ENCODE data around the gene DDX6.

Gene DDX6

DNA sequence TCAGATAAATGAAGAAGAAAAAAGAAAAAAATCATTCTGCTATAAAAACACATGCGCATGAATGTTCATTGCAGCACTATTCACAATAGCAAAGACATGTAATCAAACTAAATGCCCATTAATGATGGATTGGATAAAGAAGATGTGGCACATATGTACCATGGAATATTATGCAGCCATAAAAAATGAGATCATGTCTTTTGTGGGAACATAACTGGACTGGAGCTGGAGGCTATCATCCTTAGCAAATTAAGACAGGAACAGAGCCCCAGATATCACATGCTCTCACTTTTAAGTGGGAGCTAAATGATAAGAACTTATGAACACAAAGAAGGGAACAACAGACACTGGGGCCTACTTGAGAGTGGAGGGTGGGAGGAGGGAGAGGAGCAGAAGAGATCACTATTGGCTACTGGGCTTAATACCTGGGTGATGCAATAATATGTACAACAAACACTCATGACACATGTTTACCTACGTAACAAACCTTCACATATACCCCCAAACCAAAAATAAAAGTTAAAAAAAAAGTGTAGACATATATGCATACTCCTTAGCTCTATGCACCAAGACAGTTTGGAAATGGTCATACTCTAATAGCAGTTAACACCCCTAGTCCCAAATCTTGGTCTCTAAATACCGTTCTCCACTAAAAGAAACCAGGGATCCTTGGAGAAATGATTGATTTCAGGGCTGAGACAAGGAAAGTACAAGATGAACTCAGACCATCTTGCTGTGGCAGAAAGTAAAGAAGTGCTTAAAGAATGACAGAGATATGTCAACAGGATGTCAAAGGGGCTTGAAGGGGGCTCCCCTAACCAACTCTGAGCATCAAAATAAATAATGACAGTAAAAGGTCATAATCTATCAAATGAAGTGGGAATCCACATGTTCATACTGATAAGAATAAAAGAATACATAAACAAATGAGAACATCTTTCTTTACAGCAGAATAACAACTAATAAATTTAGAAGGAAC, 17.1 kb upstream of the DDX6 start:
- TF ChIP-seq, protein P1, sequence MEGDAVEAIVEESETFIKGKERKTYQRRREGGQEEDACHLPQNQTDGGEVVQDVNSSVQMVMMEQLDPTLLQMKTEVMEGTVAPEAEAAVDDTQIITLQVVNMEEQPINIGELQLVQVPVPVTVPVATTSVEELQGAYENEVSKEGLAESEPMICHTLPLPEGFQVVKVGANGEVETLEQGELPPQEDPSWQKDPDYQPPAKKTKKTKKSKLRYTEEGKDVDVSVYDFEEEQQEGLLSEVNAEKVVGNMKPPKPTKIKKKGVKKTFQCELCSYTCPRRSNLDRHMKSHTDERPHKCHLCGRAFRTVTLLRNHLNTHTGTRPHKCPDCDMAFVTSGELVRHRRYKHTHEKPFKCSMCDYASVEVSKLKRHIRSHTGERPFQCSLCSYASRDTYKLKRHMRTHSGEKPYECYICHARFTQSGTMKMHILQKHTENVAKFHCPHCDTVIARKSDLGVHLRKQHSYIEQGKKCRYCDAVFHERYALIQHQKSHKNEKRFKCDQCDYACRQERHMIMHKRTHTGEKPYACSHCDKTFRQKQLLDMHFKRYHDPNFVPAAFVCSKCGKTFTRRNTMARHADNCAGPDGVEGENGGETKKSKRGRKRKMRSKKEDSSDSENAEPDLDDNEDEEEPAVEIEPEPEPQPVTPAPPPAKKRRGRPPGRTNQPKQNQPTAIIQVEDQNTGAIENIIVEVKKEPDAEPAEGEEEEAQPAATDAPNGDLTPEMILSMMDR (IDR thresholded peaks at IDR 0.05; ENCODE audit: insufficient read depth, low read length, missing control alignments): no peak
- ChIA-PET POLR2A (no interaction called here), CTCF (interaction anchor here (1.0 kb wide), 1 partner anchor 16 kb away, joined by 3 read pairs; no protein-coding TSS in a partner anchor)
- no peak for DNase-seq (ENCODE audit: low read depth, low spot score)
- H3K4me3 ChIP-seq (ENCODE audit: low read depth, low read length): no peak overlapping the region

DNA sequence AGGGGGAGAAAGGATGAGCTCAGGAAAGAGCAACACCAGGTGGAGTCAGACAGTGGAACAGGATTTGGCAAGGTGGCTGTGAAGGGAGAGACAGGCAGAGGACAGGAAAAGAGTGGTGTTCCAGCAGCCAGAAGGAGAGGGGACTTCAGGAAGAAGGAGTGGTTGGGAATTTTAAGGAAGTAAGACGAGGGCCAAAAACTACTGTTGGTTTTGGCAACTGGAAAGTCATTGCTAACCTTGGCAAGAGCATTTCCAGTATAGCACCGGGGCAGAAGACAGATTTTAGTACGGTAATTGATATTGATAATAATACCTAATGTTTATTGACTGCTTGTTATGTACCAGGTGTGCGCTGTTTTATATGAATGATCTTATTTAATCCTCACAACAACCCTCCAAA, 15.4 kb upstream of the DDX6 start:
- no peak overlapping the region for H3K4me3 ChIP-seq (ENCODE audit: low read depth, low read length)
- TF ChIP-seq, protein P1 (IDR thresholded peaks at IDR 0.05; ENCODE audit: insufficient read depth, low read length, missing control alignments): no peak
- no peak for DNase-seq (ENCODE audit: low read depth, low spot score)
- POLR2A ChIA-PET: no interaction called here
- CTCF ChIA-PET: no interaction called here

DNA sequence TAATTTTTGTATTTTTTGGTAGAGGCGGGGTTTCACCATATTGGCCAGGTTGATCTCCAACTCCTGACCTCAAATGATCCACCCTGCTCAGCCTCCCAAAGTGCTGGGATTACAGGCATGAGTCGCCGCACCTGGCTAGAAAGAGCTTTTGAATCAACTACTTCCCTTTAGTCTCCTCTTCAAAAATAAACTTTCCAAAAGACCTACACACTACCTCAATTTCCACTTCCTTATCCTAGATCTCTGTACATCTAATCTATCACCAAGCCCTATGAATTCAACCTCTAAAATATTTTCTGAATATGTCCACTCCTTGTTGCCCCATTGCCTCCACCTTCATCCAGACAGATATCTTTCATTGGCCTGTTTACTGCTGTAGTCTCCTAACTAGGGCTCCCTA, 13.1 kb upstream of the DDX6 start:
- ChIA-PET POLR2A (no interaction called here), CTCF (interaction anchor here (0.7 kb wide), 1 partner anchor 21 kb away, joined by 3 read pairs; no protein-coding TSS in a partner anchor)
- DNase-seq (ENCODE audit: low read depth, low spot score): no peak
- no peak overlapping the region for H3K4me3 ChIP-seq (ENCODE audit: low read depth, low read length)
- TF ChIP-seq, protein P1 (IDR thresholded peaks at IDR 0.05; ENCODE audit: insufficient read depth, low read length, missing control alignments): no peak

DNA sequence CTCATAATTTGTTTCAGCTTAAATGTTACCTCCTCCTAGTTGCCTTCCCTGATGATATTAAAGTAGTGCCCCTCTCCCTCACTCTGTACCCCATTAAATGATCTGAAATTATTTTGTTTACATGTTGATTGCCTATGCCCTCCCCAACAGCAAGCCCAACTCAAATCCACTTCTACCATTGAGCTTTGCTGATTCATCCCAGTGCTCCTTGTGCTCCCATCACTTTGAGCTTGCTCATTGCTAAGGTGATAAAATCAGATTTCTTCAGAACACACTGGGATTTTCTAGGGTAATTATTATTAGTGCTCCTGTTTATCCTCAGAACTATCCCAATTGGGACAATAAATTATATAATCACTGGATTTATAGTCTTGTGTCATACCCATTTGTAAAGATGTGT, 8.4 kb upstream of the DDX6 start:
- CTCF ChIA-PET: no interaction called here
- no peak overlapping the region for H3K4me3 ChIP-seq (ENCODE audit: low read depth, low read length)
- DNase-seq (ENCODE audit: low read depth, low spot score): no peak
- POLR2A ChIA-PET: interaction anchor here (0.6 kb wide), 1 partner anchor 33 kb away, joined by 4 read pairs; no protein-coding TSS in a partner anchor
- TF ChIP-seq, protein P1 (IDR thresholded peaks at IDR 0.05; ENCODE audit: insufficient read depth, low read length, missing control alignments): no peak

DNA sequence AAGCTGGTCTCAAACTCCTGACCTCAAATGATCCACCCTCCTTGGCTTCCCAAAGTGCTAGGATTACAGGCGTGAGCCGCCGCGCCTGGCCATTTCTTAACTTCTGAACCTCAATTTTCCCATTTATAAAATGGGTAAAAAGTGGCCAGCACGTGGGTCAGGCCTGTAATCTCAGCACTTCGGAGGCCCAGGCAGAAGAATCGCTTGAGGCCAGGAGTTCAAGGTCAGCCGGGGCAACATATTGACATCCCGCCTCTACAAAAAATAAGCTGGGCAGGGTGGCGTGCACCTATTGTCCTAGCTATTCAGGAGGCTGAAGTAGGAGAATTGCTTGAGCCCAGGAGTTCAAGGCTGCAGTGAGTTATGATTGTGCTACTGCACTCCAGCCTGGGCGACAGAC, 6.5 kb upstream of the DDX6 start:
- POLR2A ChIA-PET: no interaction called here
- no peak for DNase-seq (ENCODE audit: low read depth, low spot score)
- no peak overlapping the region for H3K4me3 ChIP-seq (ENCODE audit: low read depth, low read length)
- CTCF ChIA-PET: no interaction called here
- TF ChIP-seq, protein P1 (IDR thresholded peaks at IDR 0.05; ENCODE audit: insufficient read depth, low read length, missing control alignments): no peak

DNA sequence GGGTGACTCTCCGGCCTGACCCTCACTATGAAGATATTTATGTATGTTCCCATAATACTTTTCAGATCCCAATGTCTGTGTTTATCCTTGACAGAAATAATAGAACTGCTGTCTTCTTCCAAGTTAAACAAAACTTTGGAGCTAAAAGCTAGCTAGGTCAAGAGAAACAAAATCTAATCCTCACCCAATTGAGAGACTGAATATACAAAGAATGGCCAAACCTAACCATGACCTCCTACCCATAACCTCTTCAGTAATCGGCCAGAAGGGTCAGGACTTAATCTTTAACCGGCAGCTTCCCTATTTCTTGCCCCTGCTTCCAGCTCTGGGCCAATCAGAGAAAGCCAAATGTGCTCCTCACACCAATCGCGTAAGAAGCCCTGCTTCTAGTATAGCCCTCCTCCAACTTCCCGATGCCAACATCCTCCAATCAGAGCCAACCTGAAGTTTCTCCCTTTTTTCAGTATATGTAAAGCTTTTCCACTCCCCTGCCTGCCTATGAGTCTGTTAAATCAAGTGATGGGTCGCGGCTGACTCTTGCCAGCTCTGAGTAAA, 1.7 kb upstream of the DDX6 start:
- ChIA-PET POLR2A (interaction anchor here (0.5 to 4.4 kb wide), 12 partner anchors 10 to 216 kb away, joined by 3 to 49 read pairs (median 4); partner anchors contain the start of gene BCL9L), CTCF (interaction anchor here (0.7 to 9.8 kb wide), 13 partner anchors 8 to 165 kb away, joined by 3 to 108 read pairs (median 3); partner anchors contain the start of gene BCL9L)
- TF ChIP-seq, protein P1 (IDR thresholded peaks at IDR 0.05; ENCODE audit: insufficient read depth, low read length, missing control alignments): no peak

More for the DNA sequence above, 1.7 kb upstream of the DDX6 start:
- DNase-seq (ENCODE audit: low read depth, low spot score): peak; percentile 70
- H3K4me3 ChIP-seq (ENCODE audit: low read depth, low read length): peak overlapping the region; percentile 82

Data from AG04449 (cell line).